ENCODE data around the gene EIF4E1B.
A peak's percentile ranks its signal among the peaks of the same experiment; 100 is the strongest.

The EIF4E1B gene

GRCh38 chr5:176629853-176630680 is at the start of gene EIF4E1B, which contains the start of gene SNCB:
Gene EIF4E1B, plus strand, starts transcription at chr5:176630675. Its CDS starts 12,113 bp downstream, at chr5:176642788.
Gene SNCB, minus strand, starts transcription at chr5:176630534. Its CDS starts 880 bp downstream, at chr5:176629654.
- Histone ChIP-seq H3K27ac (no peak within 1 kb of the TSS), H3K4me3 (ENCODE audit: low read depth, low read length) (peak within 1 kb of the TSS; percentile 41), H3K36me3 (replicated peaks) (no peaks in the 10 kb centered on the region), H3K27me3 (replicated peaks) (peaks cover 39% of the 10 kb centered on the region)
- in situ Hi-C loops (cut with HindIII; ENCODE audit: low pct_ligation_motif_present, low sequenced_read_pairs) = no loop called here
- TF ChIP-seq CTCF (IDR thresholded peaks at IDR 0.05; ENCODE audit: low read depth, low read length, missing control alignments) = no peak
- peak; percentile 38 for DNase-seq

- H3K27ac ChIP-seq = no peak overlapping the region
- in situ Hi-C loops (cut with HindIII; ENCODE audit: low pct_ligation_motif_present, low sequenced_read_pairs) = no loop called here
- DNase-seq = no peak
- TF ChIP-seq CTCF (IDR thresholded peaks at IDR 0.05; ENCODE audit: low read depth, low read length, missing control alignments) = no peak
- no peaks in the 10 kb centered on the region for H3K27me3 ChIP-seq (replicated peaks)
- H3K4me3 ChIP-seq (ENCODE audit: low read depth, low read length) = no peak overlapping the region
- no peaks in the 10 kb centered on the region for H3K36me3 ChIP-seq (replicated peaks)
Measured at GRCh38 chr5:176581361-176581760, 49.1 kb upstream of the EIF4E1B start.

DNA sequence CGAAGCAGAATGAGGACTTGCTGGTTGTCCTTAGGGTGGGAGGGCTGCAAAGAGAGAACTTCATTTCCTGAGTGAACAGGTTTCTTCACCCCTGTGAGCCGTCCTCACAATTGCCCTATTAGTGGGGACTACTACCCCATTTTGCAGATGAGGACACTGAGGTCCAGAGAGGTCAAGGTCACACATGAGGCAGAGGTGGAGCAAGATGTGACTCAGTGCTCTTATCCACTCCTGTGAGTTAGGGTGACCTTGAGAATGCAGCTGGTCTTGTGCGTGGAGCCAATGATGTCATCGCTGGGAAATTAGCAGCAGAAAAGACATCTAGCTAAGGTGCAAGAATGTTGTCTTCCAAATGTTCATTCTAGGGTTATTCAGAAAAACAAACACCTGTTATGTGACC is 47.4 kb upstream of the EIF4E1B start:
- TF ChIP-seq CTCF (IDR thresholded peaks at IDR 0.05; ENCODE audit: low read depth, low read length, missing control alignments) = no peak
- in situ Hi-C loops (cut with HindIII; ENCODE audit: low pct_ligation_motif_present, low sequenced_read_pairs) = no loop called here
- no peaks in the 10 kb centered on the region for H3K36me3 ChIP-seq (replicated peaks)
- no peaks in the 10 kb centered on the region for H3K27me3 ChIP-seq (replicated peaks)
- no peak for DNase-seq
- no peak overlapping the region for H3K27ac ChIP-seq
- H3K4me3 ChIP-seq (ENCODE audit: low read depth, low read length) = no peak overlapping the region

DNA sequence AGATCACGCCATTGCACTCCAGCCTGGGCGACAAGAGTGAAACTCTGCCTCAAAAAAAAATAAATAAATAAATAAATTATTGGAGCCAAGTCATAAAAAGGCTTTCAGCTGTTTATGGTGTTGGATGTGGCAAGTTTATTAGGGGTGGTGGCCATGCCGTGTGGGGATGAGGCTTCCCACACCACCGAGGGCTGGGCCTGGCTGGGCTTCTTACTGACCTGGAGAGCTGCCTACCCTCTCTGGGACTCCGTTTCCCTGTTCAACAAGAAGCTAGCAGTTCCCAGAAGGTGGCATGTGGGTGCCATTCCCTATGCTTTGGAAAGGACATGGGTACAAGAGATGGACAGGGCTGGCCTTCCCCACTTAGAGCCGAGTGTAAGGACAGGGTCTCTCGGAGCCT is 43.1 kb upstream of the EIF4E1B start:
- in situ Hi-C loops (cut with HindIII; ENCODE audit: low pct_ligation_motif_present, low sequenced_read_pairs) = no loop called here

GRCh38 chr5:176588297-176588696 is 42.2 kb upstream of the EIF4E1B start:
- no peak for DNase-seq
- Histone ChIP-seq H3K36me3 (replicated peaks) (no peaks in the 10 kb centered on the region), H3K27me3 (replicated peaks) (no peaks in the 10 kb centered on the region), H3K27ac (no peak overlapping the region), H3K4me3 (ENCODE audit: low read depth, low read length) (no peak overlapping the region)
- no peak for TF ChIP-seq CTCF (IDR thresholded peaks at IDR 0.05; ENCODE audit: low read depth, low read length, missing control alignments)
- in situ Hi-C loops (cut with HindIII; ENCODE audit: low pct_ligation_motif_present, low sequenced_read_pairs) = no loop called here

More for the DNA sequence above, 43.1 kb upstream of the EIF4E1B start:
- H3K27me3 ChIP-seq (replicated peaks) = no peaks in the 10 kb centered on the region
- no peak for DNase-seq
- no peak for TF ChIP-seq CTCF (IDR thresholded peaks at IDR 0.05; ENCODE audit: low read depth, low read length, missing control alignments)
- no peak overlapping the region for H3K4me3 ChIP-seq (ENCODE audit: low read depth, low read length)
- H3K27ac ChIP-seq = no peak overlapping the region
- H3K36me3 ChIP-seq (replicated peaks) = no peaks in the 10 kb centered on the region
